Parathyroid adenoma (tissue), 2 donors: ENCODE results near the gene NDC80.

Experiments
- H2AFZ ChIP-seq: fragments of 300-600 bp; sonication (generic); one replicate; pipeline ENCODE4 v1.7.0; 2017; ENCODE audit warnings: antibody characterized with exemption, mild to moderate bottlenecking
- H3K27ac ChIP-seq: fragments of 300-600 bp; sonication (generic); one replicate; pipeline ENCODE4 v1.7.0; 2017
- H3K27me3 ChIP-seq: fragments of 300-600 bp; sonication (generic); one replicate; pipeline ENCODE4 v1.7.0; 2017; ENCODE audit warnings: low read length; ENCODE audit not compliant: control insufficient read depth, insufficient read depth
- H3K36me3 ChIP-seq: fragments of 300-600 bp; sonication (generic); one replicate; pipeline ENCODE4 v1.7.0; 2017; ENCODE audit warnings: low read length; ENCODE audit not compliant: control insufficient read depth, insufficient read depth
- H3K4me1 ChIP-seq: fragments of 300-600 bp; sonication (generic); one replicate; pipeline ENCODE4 v1.7.0; 2017; ENCODE audit warnings: control low read depth
- H3K4me2 ChIP-seq: fragments of 300-600 bp; sonication (generic); one replicate; pipeline ENCODE4 v1.7.0; 2017; ENCODE audit warnings: low read length
- H3K4me3 ChIP-seq: fragments of 300-600 bp; sonication (generic); one replicate; pipeline ENCODE4 v1.7.0; 2017; ENCODE audit warnings: low read depth, low read length
- H3K79me2 ChIP-seq: fragments of 300-600 bp; sonication (generic); one replicate; pipeline ENCODE4 v1.7.0; 2017; ENCODE audit warnings: control low read depth
- H3K9ac ChIP-seq: fragments of 300-600 bp; sonication (generic); one replicate; pipeline ENCODE4 v1.7.0; 2017; ENCODE audit warnings: mild to moderate bottlenecking
- H3K9me3 ChIP-seq: fragments of 300-600 bp; sonication (generic); one replicate; pipeline ENCODE4 v1.7.0; 2017; ENCODE audit warnings: low read length; ENCODE audit not compliant: control insufficient read depth
- TF ChIP-seq, protein P1 (sequence below): fragments of 300-600 bp; sonication (generic); IDR thresholded peaks from one replicate; pipeline ENCODE4 v1.7.0; 2017; ENCODE audit warnings: antibody characterized with exemption, mild to moderate bottlenecking
- donor health status: primary hyperparathyroidism.

Gene NDC80

DNA sequence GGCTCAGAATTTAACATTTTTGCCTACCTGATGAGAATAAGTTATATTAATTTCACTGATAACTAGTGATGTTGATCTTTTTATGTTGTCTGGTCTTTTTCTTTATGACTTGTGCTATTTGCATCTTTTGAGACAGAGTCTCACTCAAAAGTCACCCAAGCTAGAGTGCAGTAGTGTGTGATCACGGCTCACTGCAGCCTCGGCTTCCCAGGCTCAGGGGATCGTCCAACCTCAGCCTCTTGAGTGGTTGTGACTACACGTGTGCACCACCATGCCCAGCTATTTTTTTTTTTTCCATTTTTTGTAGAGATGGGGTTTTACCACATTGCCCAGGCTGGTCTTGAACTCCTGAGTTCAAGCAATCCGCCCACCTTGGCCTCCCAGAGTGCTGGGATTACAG lies 91.6 kb downstream of the NDC80 start:
- Histone ChIP-seq H3K9me3 (no peaks in the 10 kb centered on the region), H2AFZ (no peak overlapping the region), H3K4me1 (peaks cover 5% of the 10 kb centered on the region), H3K9ac (no peak overlapping the region), H3K27ac (no peak overlapping the region), H3K27me3 (no peaks in the 10 kb centered on the region), H3K36me3 (no peaks in the 10 kb centered on the region), H3K4me2 (no peak overlapping the region), H3K79me2 (peaks cover 56% of the 10 kb centered on the region), H3K4me3 (no peak overlapping the region)
- TF ChIP-seq, protein P1, sequence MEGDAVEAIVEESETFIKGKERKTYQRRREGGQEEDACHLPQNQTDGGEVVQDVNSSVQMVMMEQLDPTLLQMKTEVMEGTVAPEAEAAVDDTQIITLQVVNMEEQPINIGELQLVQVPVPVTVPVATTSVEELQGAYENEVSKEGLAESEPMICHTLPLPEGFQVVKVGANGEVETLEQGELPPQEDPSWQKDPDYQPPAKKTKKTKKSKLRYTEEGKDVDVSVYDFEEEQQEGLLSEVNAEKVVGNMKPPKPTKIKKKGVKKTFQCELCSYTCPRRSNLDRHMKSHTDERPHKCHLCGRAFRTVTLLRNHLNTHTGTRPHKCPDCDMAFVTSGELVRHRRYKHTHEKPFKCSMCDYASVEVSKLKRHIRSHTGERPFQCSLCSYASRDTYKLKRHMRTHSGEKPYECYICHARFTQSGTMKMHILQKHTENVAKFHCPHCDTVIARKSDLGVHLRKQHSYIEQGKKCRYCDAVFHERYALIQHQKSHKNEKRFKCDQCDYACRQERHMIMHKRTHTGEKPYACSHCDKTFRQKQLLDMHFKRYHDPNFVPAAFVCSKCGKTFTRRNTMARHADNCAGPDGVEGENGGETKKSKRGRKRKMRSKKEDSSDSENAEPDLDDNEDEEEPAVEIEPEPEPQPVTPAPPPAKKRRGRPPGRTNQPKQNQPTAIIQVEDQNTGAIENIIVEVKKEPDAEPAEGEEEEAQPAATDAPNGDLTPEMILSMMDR = no peak
